ENCODE data around the gene FRMD4B. TPM values are rescaled to one million over a fixed set of nuclear protein-coding genes. Genes with fewer than 3 reads are reported as not detected.

The FRMD4B gene
- total RNA-seq, 1 experiment from 2014 or later: 0.90 TPM

DNA sequence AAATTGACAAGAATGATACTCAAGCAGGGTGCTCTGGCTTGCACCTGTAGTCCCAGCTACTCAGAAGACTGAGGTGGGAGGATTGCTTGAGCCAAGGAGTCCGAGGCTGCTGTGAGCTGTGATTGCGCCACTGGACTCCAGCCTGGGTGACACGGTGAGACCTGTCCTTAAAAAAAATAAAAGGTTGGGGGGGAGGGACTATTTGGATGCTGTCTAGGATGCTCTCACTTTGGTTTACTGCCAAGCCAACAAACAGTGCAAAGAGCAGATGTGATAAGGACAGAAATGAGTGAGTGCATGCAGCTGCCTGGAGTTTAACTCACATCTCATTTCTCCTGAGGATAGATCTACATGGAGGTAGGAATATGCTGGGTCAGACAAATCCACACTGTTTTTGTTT, 130.0 kb downstream of the FRMD4B start:
- DNase-seq (ENCODE audit: low read depth, low spot score) (no peak), ATAC-seq (no peak)
- TF ChIP-seq POLR2AphosphoS5 (IDR thresholded peaks at IDR 0.05; ENCODE audit: low read depth, low read length): no peak
- TF ChIP-seq, protein P1, sequence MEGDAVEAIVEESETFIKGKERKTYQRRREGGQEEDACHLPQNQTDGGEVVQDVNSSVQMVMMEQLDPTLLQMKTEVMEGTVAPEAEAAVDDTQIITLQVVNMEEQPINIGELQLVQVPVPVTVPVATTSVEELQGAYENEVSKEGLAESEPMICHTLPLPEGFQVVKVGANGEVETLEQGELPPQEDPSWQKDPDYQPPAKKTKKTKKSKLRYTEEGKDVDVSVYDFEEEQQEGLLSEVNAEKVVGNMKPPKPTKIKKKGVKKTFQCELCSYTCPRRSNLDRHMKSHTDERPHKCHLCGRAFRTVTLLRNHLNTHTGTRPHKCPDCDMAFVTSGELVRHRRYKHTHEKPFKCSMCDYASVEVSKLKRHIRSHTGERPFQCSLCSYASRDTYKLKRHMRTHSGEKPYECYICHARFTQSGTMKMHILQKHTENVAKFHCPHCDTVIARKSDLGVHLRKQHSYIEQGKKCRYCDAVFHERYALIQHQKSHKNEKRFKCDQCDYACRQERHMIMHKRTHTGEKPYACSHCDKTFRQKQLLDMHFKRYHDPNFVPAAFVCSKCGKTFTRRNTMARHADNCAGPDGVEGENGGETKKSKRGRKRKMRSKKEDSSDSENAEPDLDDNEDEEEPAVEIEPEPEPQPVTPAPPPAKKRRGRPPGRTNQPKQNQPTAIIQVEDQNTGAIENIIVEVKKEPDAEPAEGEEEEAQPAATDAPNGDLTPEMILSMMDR (IDR thresholded peaks at IDR 0.05): no peak
- TF ChIP-seq, protein P2, sequence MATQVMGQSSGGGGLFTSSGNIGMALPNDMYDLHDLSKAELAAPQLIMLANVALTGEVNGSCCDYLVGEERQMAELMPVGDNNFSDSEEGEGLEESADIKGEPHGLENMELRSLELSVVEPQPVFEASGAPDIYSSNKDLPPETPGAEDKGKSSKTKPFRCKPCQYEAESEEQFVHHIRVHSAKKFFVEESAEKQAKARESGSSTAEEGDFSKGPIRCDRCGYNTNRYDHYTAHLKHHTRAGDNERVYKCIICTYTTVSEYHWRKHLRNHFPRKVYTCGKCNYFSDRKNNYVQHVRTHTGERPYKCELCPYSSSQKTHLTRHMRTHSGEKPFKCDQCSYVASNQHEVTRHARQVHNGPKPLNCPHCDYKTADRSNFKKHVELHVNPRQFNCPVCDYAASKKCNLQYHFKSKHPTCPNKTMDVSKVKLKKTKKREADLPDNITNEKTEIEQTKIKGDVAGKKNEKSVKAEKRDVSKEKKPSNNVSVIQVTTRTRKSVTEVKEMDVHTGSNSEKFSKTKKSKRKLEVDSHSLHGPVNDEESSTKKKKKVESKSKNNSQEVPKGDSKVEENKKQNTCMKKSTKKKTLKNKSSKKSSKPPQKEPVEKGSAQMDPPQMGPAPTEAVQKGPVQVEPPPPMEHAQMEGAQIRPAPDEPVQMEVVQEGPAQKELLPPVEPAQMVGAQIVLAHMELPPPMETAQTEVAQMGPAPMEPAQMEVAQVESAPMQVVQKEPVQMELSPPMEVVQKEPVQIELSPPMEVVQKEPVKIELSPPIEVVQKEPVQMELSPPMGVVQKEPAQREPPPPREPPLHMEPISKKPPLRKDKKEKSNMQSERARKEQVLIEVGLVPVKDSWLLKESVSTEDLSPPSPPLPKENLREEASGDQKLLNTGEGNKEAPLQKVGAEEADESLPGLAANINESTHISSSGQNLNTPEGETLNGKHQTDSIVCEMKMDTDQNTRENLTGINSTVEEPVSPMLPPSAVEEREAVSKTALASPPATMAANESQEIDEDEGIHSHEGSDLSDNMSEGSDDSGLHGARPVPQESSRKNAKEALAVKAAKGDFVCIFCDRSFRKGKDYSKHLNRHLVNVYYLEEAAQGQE (IDR thresholded peaks at IDR 0.05; ENCODE audit: insufficient read depth in 1 of 2, low read depth in 2 of 2, low read length in 1 of 2): no peak
- TF ChIP-seq SIN3A (IDR thresholded peaks at IDR 0.05; ENCODE audit: borderline replicate concordance, insufficient read depth, low read depth, low read length): no peak
- no peak for TF ChIP-seq TCF7L2 (IDR thresholded peaks at IDR 0.05; ENCODE audit: low read depth, low read length)
- BruUV-seq (replicated peaks): no TSS peak
- no peaks in the 10 kb centered on the region for H3K36me3 ChIP-seq (ENCODE audit: control insufficient read depth, insufficient read depth, low read length)
- intact Hi-C loops (cut with micrococcal nuclease; ENCODE audit: unreplicated experiment): no loop called here
- CTCF ChIA-PET: no interaction called here
- POLR2A ChIA-PET: interaction anchor here (0.6 kb wide), 1 partner anchor 315 kb away, joined by 3 read pairs; no protein-coding TSS in a partner anchor
- no peaks in the 10 kb centered on the region; the same call in 1 of the 2 replicates for H3K27me3 ChIP-seq (ENCODE audit: control insufficient read depth, insufficient read depth, low read length)
- H3K4me1 ChIP-seq (ENCODE audit: control insufficient read depth, insufficient read depth, low read length): no peaks in the 10 kb centered on the region
- in situ Hi-C loops (cut with HindIII; ENCODE audit: low pct_unique_long_range_greater_than_20kb, low sequenced_read_pairs): no loop called here
- no peak overlapping the region for H3K27ac ChIP-seq (ENCODE audit: low read length)
- H3K9me3 ChIP-seq (ENCODE audit: control insufficient read depth, insufficient read depth, low read depth, low read length): no peaks in the 10 kb centered on the region
- H3K4me3 ChIP-seq (ENCODE audit: low read depth in 2 of 2, low read length in 2 of 2): no peak overlapping the region

DNA sequence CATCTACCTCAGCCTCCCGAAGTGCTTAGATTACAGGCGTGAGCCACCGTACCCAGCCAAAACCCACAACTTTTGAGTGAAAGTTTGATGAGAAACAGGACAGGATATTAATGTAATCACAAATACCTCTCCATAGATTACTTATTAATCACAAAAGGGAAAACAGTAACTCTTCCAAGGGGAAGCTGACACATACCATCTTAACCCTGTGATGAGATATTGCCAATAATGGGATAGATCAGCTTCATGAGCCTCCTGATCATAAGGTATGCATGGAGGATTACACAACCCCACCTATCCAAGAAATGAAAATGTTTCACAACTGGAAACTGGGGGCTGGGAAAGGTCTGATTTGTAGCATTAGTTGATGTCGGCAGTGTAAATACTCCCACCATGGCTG, 131.5 kb downstream of the FRMD4B start:
- no peak overlapping the region for H3K4me3 ChIP-seq (ENCODE audit: low read depth in 2 of 2, low read length in 2 of 2)
- DNase-seq (ENCODE audit: low read depth, low spot score): no peak
- H3K9me3 ChIP-seq (ENCODE audit: control insufficient read depth, insufficient read depth, low read depth, low read length): no peaks in the 10 kb centered on the region
- ATAC-seq: no peak
- H3K27ac ChIP-seq (ENCODE audit: low read length): no peak overlapping the region
- no peaks in the 10 kb centered on the region for H3K4me1 ChIP-seq (ENCODE audit: control insufficient read depth, insufficient read depth, low read length)
- in situ Hi-C loops (cut with HindIII; ENCODE audit: low pct_unique_long_range_greater_than_20kb, low sequenced_read_pairs) (no loop called here), intact Hi-C loops (cut with micrococcal nuclease; ENCODE audit: unreplicated experiment) (no loop called here)
- no peaks in the 10 kb centered on the region; the same call in 1 of the 2 replicates for H3K27me3 ChIP-seq (ENCODE audit: control insufficient read depth, insufficient read depth, low read length)
- TF ChIP-seq, protein P2 (IDR thresholded peaks at IDR 0.05; ENCODE audit: insufficient read depth in 1 of 2, low read depth in 2 of 2, low read length in 1 of 2): no peak
- TF ChIP-seq POLR2AphosphoS5 (IDR thresholded peaks at IDR 0.05; ENCODE audit: low read depth, low read length) (no peak), TCF7L2 (IDR thresholded peaks at IDR 0.05; ENCODE audit: low read depth, low read length) (no peak), SIN3A (IDR thresholded peaks at IDR 0.05; ENCODE audit: borderline replicate concordance, insufficient read depth, low read depth, low read length) (no peak)
- TF ChIP-seq, protein P1 (IDR thresholded peaks at IDR 0.05): no peak
- no peaks in the 10 kb centered on the region for H3K36me3 ChIP-seq (ENCODE audit: control insufficient read depth, insufficient read depth, low read length)
- BruUV-seq (replicated peaks): no TSS peak
- ChIA-PET CTCF (no interaction called here), POLR2A (no interaction called here)
